NCI-H2227 treated with DMSO at 0.1 percent for 48 hours (cell line): ENCODE data around the gene GTF2H2C.
"Not testable (repeated sequence)": the region's sequence is repeated elsewhere in the genome, so short reads cannot be mapped to it uniquely, and the experiment has no call there.

Experiments
- DNase-seq: peaks from one replicate; lab custom pipeline; 2025; lab: John Stamatoyannopoulos, UW

The GTF2H2C gene

GRCh38 chr5:69566172-69566571 is 6.2 kb downstream of the GTF2H2C start:
- not testable (repeated sequence) for DNase-seq

- not testable (repeated sequence) for DNase-seq
Measured at GRCh38 chr5:69568072-69568471, 8.1 kb downstream of the GTF2H2C start.

GRCh38 chr5:69583356-69583755 is 23.4 kb downstream of the GTF2H2C start:
- DNase-seq: not testable (repeated sequence)

GRCh38 chr5:69596114-69596840 is 36.3 kb downstream of the GTF2H2C start:
- DNase-seq: not testable (repeated sequence)

GRCh38 chr5:69601947-69602346 is 42.0 kb downstream of the GTF2H2C start:
- DNase-seq: not testable (repeated sequence)

GRCh38 chr5:69606839-69607238 is 46.8 kb downstream of the GTF2H2C start:
- not testable (repeated sequence) for DNase-seq

GRCh38 chr5:69607750-69608149 is 47.8 kb downstream of the GTF2H2C start:
- not testable (repeated sequence) for DNase-seq

- DNase-seq: not testable (repeated sequence)
Measured at GRCh38 chr5:69608861-69609496, 49.0 kb downstream of the GTF2H2C start.

GRCh38 chr5:69614843-69615242 is 54.9 kb downstream of the GTF2H2C start:
- not testable (repeated sequence) for DNase-seq

GRCh38 chr5:69631879-69632278 is 71.9 kb downstream of the GTF2H2C start:
- not testable (repeated sequence) for DNase-seq
